HepG2 (cell line): ENCODE measurements around the gene NPB. TPM values are rescaled to one million over a fixed set of nuclear protein-coding genes. Genes with fewer than 3 reads are reported as not detected.

Source experiments
- CENPX ChIP-seq: sonication (generic); formaldehyde crosslinking; IDR thresholded peaks from 2 replicates; pipeline ENCODE4 v1.9.0; 2021; ENCODE audit warnings: mild to moderate bottlenecking, missing genetic modification reagents, moderate library complexity
- E2F5 ChIP-seq: sonication (generic); formaldehyde crosslinking; conservative IDR thresholded peaks from 2 replicates; pipeline ENCODE4 v1.4.0; 2020; ENCODE audit warnings: missing genetic modification reagents
- EP300 ChIP-seq, 3 experiments: sonication (generic) in 1 of 3; formaldehyde crosslinking in 1 of 3; IDR thresholded peaks; 2 replicates each; pipeline versions ENCODE4 v1.5.1 to v1.6.1; 2011 to 2020; ENCODE audit warnings: low read depth in 2 of 3, low read length in 2 of 3, borderline replicate concordance in 1 of 3, improper control_type of control experiment in 1 of 3, mild to moderate bottlenecking in 1 of 3, missing genetic modification reagents in 1 of 3, moderate library complexity in 1 of 3
- MBD4 ChIP-seq: IDR thresholded peaks from 2 replicates; pipeline ENCODE4 v1.6.1; 2012; ENCODE audit warnings: low read length, inconsistent platforms, borderline replicate concordance
- NCOA2 ChIP-seq: sonication (generic); formaldehyde crosslinking; IDR thresholded peaks from 2 replicates; pipeline ENCODE4 v1.8.0; 2022; ENCODE audit warnings: inconsistent platforms
- NFYC ChIP-seq: IDR thresholded peaks from 2 replicates; pipeline ENCODE4 v1.6.1; 2016; ENCODE audit warnings: missing genetic modification reagents, missing compliant biosample characterization
- NR2C2 ChIP-seq: sonication (generic); formaldehyde crosslinking; IDR thresholded peaks from 2 replicates; pipeline ENCODE4 v1.4.0; 2020; ENCODE audit warnings: missing genetic modification reagents, mild to moderate bottlenecking, moderate library complexity, borderline replicate concordance
- RORA ChIP-seq: sonication (generic); formaldehyde crosslinking; IDR thresholded peaks from 2 replicates; pipeline ENCODE4 v1.5.0; 2020; ENCODE audit warnings: mild to moderate bottlenecking, missing genetic modification reagents, moderate library complexity
- SAP130 ChIP-seq: IDR thresholded peaks from 2 replicates; pipeline ENCODE4 v1.6.1; 2016; ENCODE audit warnings: low read depth
- SMARCE1 ChIP-seq: fragments of 450-650 bp; IDR thresholded peaks from 2 replicates; pipeline ENCODE4 v1.6.1; 2017; ENCODE audit warnings: borderline replicate concordance
- SNAPC5 ChIP-seq: sonication (generic); formaldehyde crosslinking; IDR thresholded peaks from 2 replicates; pipeline ENCODE4 v1.8.1; 2023; ENCODE audit warnings: mild to moderate bottlenecking, missing genetic modification reagents, borderline replicate concordance
- SP2 ChIP-seq: sonication (generic); formaldehyde crosslinking; IDR thresholded peaks from 2 replicates; pipeline ENCODE4 v1.5.1; 2020; ENCODE audit warnings: mild to moderate bottlenecking, missing genetic modification reagents
- SSRP1 ChIP-seq: IDR thresholded peaks from 2 replicates; pipeline ENCODE4 v1.6.1; 2016; ENCODE audit warnings: control low read depth
- SYNCRIP ChIP-seq: fragments of 200-400 bp; formaldehyde crosslinking; IDR thresholded peaks from 2 replicates; pipeline ENCODE4 v1.6.1; 2018; ENCODE audit warnings: mild to moderate bottlenecking, low read depth, low read length; ENCODE audit not compliant: insufficient read depth
- TBP ChIP-seq: sonication (generic); formaldehyde crosslinking; IDR thresholded peaks from 2 replicates; pipeline ENCODE4 v1.5.0; 2020; ENCODE audit warnings: missing genetic modification reagents
- UBTF ChIP-seq: sonication (generic); formaldehyde crosslinking; IDR thresholded peaks from 2 replicates; pipeline ENCODE4 v1.4.0; 2020; ENCODE audit warnings: mild to moderate bottlenecking, missing genetic modification reagents
- ZEB1 ChIP-seq: IDR thresholded peaks from 2 replicates; pipeline ENCODE4 v1.6.1; 2012; ENCODE audit warnings: mild to moderate bottlenecking, low read depth, inconsistent platforms; ENCODE audit not compliant: insufficient replicate concordance
- ZFP90 ChIP-seq: sonication (generic); formaldehyde crosslinking; IDR thresholded peaks from 2 replicates; pipeline ENCODE4 v1.8.0; 2022; ENCODE audit warnings: missing genetic modification reagents, mild to moderate bottlenecking, inconsistent platforms, borderline replicate concordance
- ZKSCAN5 ChIP-seq: sonication (generic); formaldehyde crosslinking; IDR thresholded peaks from 2 replicates; pipeline ENCODE4 v1.5.1; 2020; ENCODE audit warnings: mild to moderate bottlenecking, missing genetic modification reagents
- ZNF224 ChIP-seq: sonication (generic); formaldehyde crosslinking; IDR thresholded peaks from 2 replicates; pipeline ENCODE4 v1.5.0; 2020; ENCODE audit warnings: mild to moderate bottlenecking, missing genetic modification reagents
- ZNF670 ChIP-seq: sonication (generic); formaldehyde crosslinking; IDR thresholded peaks from 2 replicates; pipeline ENCODE4 v1.8.0; 2022; ENCODE audit warnings: mild to moderate bottlenecking, missing genetic modification reagents, borderline replicate concordance
- polyA plus RNA-seq, 8 experiments: library from polyadenylated mRNA; depleted of rRNA in 3 of 8; stranded (reverse) in 7 of 8; unstranded in 1 of 8; fragments of >200 nt; fragmentation: Illumina TruSeq in 4 of 8; extraction: Trizol in 4 of 8; gene quantifications; 2 replicates each; pipeline versions ENCODE4 v1.2.1 to v1.2.3, GENCODE V29; 2011 to 2016; ENCODE audit warnings: low read depth in 4 of 8, missing spikeins in 1 of 8, mixed read lengths in 1 of 8; ENCODE audit not compliant: insufficient read depth in 1 of 8
- total RNA-seq, 5 experiments: library from RNA; depleted of rRNA; stranded (reverse); fragments of >200 nt; fragmentation: Illumina TruSeq; extraction: Trizol; gene quantifications; 2 replicates each; pipeline ENCODE4 v1.2.3, GENCODE V29; 2016; ENCODE audit warnings: low read depth in 1 of 5
- TF ChIP-seq, protein P1 (sequence below): sonication (generic); formaldehyde crosslinking; IDR thresholded peaks from 2 replicates; pipeline ENCODE4 v1.8.0; 2022; ENCODE audit warnings: mild to moderate bottlenecking, missing genetic modification reagents, borderline replicate concordance
- TF ChIP-seq, protein P2 (sequence below): sonication (generic); formaldehyde crosslinking; IDR thresholded peaks from 2 replicates; pipeline ENCODE4 v1.5.0; 2020; ENCODE audit warnings: missing genetic modification reagents

The NPB gene
- total and polyA plus RNA-seq, 2 of the 13 experiments (the other 11 are each of a cell fraction or from before 2014, with no cell fraction given), result 0.11 to 0.93 TPM

DNA sequence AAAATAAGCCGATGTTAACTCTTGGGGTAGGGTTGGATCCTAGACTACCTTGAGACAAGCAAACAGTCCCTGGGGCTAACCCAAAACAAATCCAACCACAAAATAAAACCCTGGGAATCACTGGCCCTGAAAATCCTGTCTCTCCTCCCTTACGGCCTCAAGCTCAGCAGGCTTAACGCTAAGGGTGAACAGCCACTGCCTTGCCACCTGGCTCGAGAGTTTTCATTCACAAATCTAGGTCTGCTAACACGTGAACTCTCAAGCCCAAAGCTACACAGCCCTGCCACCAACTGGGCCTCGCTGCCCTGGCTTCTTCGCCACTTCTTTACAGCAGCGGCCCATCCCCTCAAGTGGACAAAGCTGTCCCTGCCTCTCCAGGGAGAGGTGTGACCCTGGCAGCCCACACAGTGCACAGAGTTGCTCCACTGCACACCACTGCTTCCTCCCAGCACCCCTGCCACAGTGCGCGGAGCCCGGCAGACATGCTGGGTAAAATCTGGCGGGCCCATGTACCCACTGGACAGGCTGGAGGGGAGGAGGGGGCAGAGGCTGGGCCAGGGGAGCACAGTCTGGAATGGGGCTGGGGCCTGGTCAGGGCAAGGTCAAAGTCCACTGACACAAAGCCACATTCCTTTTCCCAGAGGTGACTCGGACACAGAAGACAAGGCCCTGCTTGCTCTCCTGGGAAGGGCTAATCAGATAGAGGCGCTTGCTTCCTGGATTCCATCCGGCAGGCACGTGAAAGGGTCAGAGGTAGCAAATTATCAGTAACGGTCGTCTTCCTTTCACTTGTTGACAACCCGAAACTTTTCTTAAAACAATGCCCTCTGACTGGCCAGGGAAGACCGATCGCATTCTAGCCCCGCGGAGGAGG, 8.2 kb downstream of the NPB start (continued):
- TF ChIP-seq, protein P1, sequence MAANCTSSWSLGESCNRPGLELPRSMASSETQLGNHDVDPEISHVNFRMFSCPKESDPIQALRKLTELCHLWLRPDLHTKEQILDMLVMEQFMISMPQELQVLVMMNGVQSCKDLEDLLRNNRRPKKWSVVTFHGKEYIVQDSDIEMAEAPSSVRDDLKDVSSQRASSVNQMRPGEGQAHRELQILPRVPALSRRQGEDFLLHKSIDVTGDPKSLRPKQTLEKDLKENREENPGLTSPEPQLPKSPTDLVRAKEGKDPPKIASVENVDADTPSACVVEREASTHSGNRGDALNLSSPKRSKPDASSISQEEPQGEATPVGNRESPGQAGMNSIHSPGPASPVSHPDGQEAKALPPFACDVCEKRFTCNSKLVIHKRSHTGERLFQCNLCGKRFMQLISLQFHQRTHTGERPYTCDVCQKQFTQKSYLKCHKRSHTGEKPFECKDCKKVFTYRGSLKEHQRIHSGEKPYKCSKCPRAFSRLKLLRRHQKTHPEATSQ (CRISPR knock-in tag), result peak; percentile 28; the same call in 1 of the 2 replicates
- TF ChIP-seq, protein P2, sequence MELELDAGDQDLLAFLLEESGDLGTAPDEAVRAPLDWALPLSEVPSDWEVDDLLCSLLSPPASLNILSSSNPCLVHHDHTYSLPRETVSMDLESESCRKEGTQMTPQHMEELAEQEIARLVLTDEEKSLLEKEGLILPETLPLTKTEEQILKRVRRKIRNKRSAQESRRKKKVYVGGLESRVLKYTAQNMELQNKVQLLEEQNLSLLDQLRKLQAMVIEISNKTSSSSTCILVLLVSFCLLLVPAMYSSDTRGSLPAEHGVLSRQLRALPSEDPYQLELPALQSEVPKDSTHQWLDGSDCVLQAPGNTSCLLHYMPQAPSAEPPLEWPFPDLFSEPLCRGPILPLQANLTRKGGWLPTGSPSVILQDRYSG, result peak; percentile 58; the same call in 1 of the 2 replicates
- TF ChIP-seq TBP (CRISPR knock-in tag) (no peak), NFYC (CRISPR knock-in tag) (no peak), SNAPC5 (CRISPR knock-in tag) (no peak; the same call in 1 of the 2 replicates), EP300 (IDR thresholded peaks at IDR 0.05; ENCODE audit: low read depth in 2 of 2, low read length in 2 of 2) (peak; percentile 72 to 79; a peak in 3 of 4 replicates), EP300 (CRISPR knock-in tag; IDR thresholded peaks at IDR 0.05; ENCODE audit: borderline replicate concordance) (peak; percentile 75), ZNF670 (CRISPR knock-in tag) (no peak), SMARCE1 (no peak), UBTF (CRISPR knock-in tag) (peak; percentile 85), RORA (CRISPR knock-in tag) (no peak), NR2C2 (CRISPR knock-in tag) (peak; percentile 94), MBD4 (no peak), SP2 (peak; percentile 47; the same call in 1 of the 2 replicates), SYNCRIP (no peak), NCOA2 (peak; percentile 88), SAP130 (peak; percentile 99), E2F5 (CRISPR knock-in tag) (0 out of 2 replicates have a peak, but pooled peaks have one; percentile 21), ZKSCAN5 (CRISPR knock-in tag) (no peak), ZFP90 (CRISPR knock-in tag) (peak; percentile 90; the same call in 1 of the 2 replicates), ZEB1 (peak; percentile 78), ZNF224 (CRISPR knock-in tag) (peak; percentile 79), SSRP1 (CRISPR knock-in tag) (no peak), CENPX (CRISPR knock-in tag) (no peak)
